Fibroblast of skin of scalp (primary cell): Measurements from ENCODE around the gene MPND.

Source experiments
- DNase-seq: peaks from one replicate; pipeline ENCODE4 v3.0.0-alpha.2; 2013

Gene MPND

GRCh38 chr19:4350111-4350510 is 6.7 kb downstream of the MPND start:
- no peak for DNase-seq

- no peak for DNase-seq
Measured at GRCh38 chr19:4350726-4351125, 7.4 kb downstream of the MPND start.

- peak; percentile 65 for DNase-seq
Measured at GRCh38 chr19:4352701-4353121, 9.3 kb downstream of the MPND start.

- no peak for DNase-seq
Measured at GRCh38 chr19:4354282-4354681, 10.9 kb downstream of the MPND start.

GRCh38 chr19:4354897-4355296 is 11.5 kb downstream of the MPND start:
- no peak for DNase-seq

- no peak for DNase-seq
Measured at GRCh38 chr19:4357095-4357797, 13.9 kb downstream of the MPND start.

GRCh38 chr19:4357921-4358326 is 14.6 kb downstream of the MPND start:
- DNase-seq: no peak

GRCh38 chr19:4358709-4359626 is 15.6 kb downstream of the MPND start:
- no peak for DNase-seq

- DNase-seq: no peak
Measured at GRCh38 chr19:4359627-4360000, 16.3 kb downstream of the MPND start.

- no peak for DNase-seq
Measured at GRCh38 chr19:4360081-4360569, 16.8 kb downstream of the MPND start.

- no peak for DNase-seq
Measured at GRCh38 chr19:4360641-4361151, 17.3 kb downstream of the MPND start.

- no peak for DNase-seq
Measured at GRCh38 chr19:4361152-4362046, 18.0 kb downstream of the MPND start.

GRCh38 chr19:4362101-4362828 is 18.9 kb downstream of the MPND start:
- DNase-seq: no peak

- no peak for DNase-seq
Measured at GRCh38 chr19:4362831-4363545, 19.6 kb downstream of the MPND start.

- DNase-seq: no peak
Measured at GRCh38 chr19:4363571-4364304, 20.4 kb downstream of the MPND start.

GRCh38 chr19:4365341-4365740 is 22.0 kb downstream of the MPND start:
- no peak for DNase-seq

- no peak for DNase-seq
Measured at GRCh38 chr19:4365791-4366665, 22.7 kb downstream of the MPND start.

GRCh38 chr19:4366666-4367335 is 23.4 kb downstream of the MPND start:
- DNase-seq: no peak

GRCh38 chr19:4367336-4367723 is 24.0 kb downstream of the MPND start:
- DNase-seq: no peak
